K562 (cell line): Measurements from ENCODE around the gene LRFN3. TPM values are rescaled to one million over a fixed set of nuclear protein-coding genes. Genes with fewer than 3 reads are reported as not detected.

ENCODE experiments used
- ATAC-seq: fragments of 200-7000 bp; cut with Tn5 transposase; 3 replicates; pipeline ENCODE4 v1.9.1; 2020; ENCODE audit warnings: moderate library complexity
- BruUV-seq: library from RNA; stranded (reverse); fragments of 400-500 nt; replicated peaks from 2 replicates; lab custom pipeline; 2021; lab: Mats Ljungman, UMichigan
- CTCF ChIA-PET: fragments of 300-600 bp; formaldehyde crosslinking; extraction: SDS; loops from one replicate; lab custom pipeline; 2021; ENCODE audit warnings: low intra/inter-chr PET ratio; lab: Yijun Ruan, JAX
- POLR2A ChIA-PET: fragments of 300-600, 350-650 bp; sonication (Branson Sonifier 250); formaldehyde crosslinking; extraction: SDS; loops from one replicate; lab custom pipeline; 2021; ENCODE audit warnings: antibody characterized with exemption, inconsistent platforms; lab: Yijun Ruan, JAX
- DNase-seq, 4 experiments: peaks; one replicate each; pipeline versions ENCODE4 v3.0.0 to v3.0.0-alpha.2; 2011 to 2018; ENCODE audit warnings: low spot score in 3 of 4, mixed read lengths in 3 of 4; ENCODE audit errors: extremely low read depth in 1 of 4
- FAIRE-seq: peaks from 2 replicates; lab custom pipeline; 2011; peaks lifted over from hg19 to GRCh38; lab: Jason Lieb, UNC
- H2AFZ ChIP-seq: 2 replicates; pipeline ENCODE4 v1.6.0; 2011; ENCODE audit warnings: low read depth, low read length, control low read depth, inconsistent platforms
- H3K27ac ChIP-seq: fragments of 200-600 bp; 3 replicates; pipeline ENCODE4 v1.8.0; 2011; ENCODE audit warnings: low read depth, mild to moderate bottlenecking, control low read depth, inconsistent platforms, low read length, moderate library complexity, mixed read lengths; ENCODE audit errors: extremely low read depth
- H3K27me3 ChIP-seq, 2 experiments: fragments of 300-600 bp in 1 of 2; 2 replicates in 1 of 2; 3 replicates in 1 of 2; pipeline versions ENCODE4 v1.6.0 to v1.8.0; 2011; ENCODE audit warnings: inconsistent platforms in 2 of 2, low read length in 2 of 2, mild to moderate bottlenecking in 1 of 2, mixed read lengths in 1 of 2, moderate library complexity in 1 of 2; ENCODE audit not compliant: control insufficient read depth in 2 of 2, insufficient read depth in 2 of 2
- H3K36me3 ChIP-seq: fragments of 300-600 bp; 3 replicates; pipeline ENCODE4 v1.8.0; 2011; ENCODE audit warnings: mild to moderate bottlenecking, low read length, inconsistent platforms; ENCODE audit not compliant: control insufficient read depth, insufficient read depth
- H3K4me1 ChIP-seq, 2 experiments: fragments of 200-600 bp in 1 of 2; replicated peaks in 1 of 2; 2 replicates in 1 of 2; 3 replicates in 1 of 2; pipeline versions ENCODE4 v1.5.1 to v1.8.0; 2011; ENCODE audit warnings: inconsistent platforms in 2 of 2, low read length in 2 of 2, mild to moderate bottlenecking in 1 of 2, mixed read lengths in 1 of 2, moderate library complexity in 1 of 2; ENCODE audit not compliant: control insufficient read depth in 2 of 2, insufficient read depth in 2 of 2
- H3K4me2 ChIP-seq: 2 replicates; pipeline ENCODE4 v1.6.1; 2011; ENCODE audit warnings: low read length, control low read depth, inconsistent platforms, mixed read lengths; ENCODE audit not compliant: insufficient read depth
- H3K4me3 ChIP-seq: fragments of 200-600 bp; sonication (generic), shearing (Covaris generic); 2 replicates; pipeline ENCODE4 v1.5.1; 2016; ENCODE audit warnings: control low read depth, inconsistent platforms
- H3K79me2 ChIP-seq: fragments of 200-600 bp; 3 replicates; pipeline ENCODE4 v1.8.0; 2011; ENCODE audit warnings: low read length, inconsistent platforms; ENCODE audit not compliant: control insufficient read depth, insufficient read depth
- H3K9ac ChIP-seq, 2 experiments: 2 replicates each; pipeline versions ENCODE4 v1.6.0 to v1.6.1; 2011; ENCODE audit warnings: low read depth in 2 of 2, low read length in 2 of 2, control low read depth in 1 of 2, inconsistent platforms in 1 of 2, mild to moderate bottlenecking in 1 of 2, mixed read lengths in 1 of 2; ENCODE audit not compliant: insufficient read depth in 1 of 2
- H3K9me1 ChIP-seq: one replicate; pipeline ENCODE4 v1.6.0; 2011; ENCODE audit warnings: inconsistent platforms, mild to moderate bottlenecking, low read length, moderate library complexity; ENCODE audit not compliant: control insufficient read depth, insufficient read depth
- H3K9me3 ChIP-seq: replicated peaks from 2 replicates; pipeline ENCODE4 v1.5.1; 2011; ENCODE audit warnings: low read depth, low read length, inconsistent platforms; ENCODE audit not compliant: control insufficient read depth, insufficient read depth
- H4K20me1 ChIP-seq: replicated peaks from 2 replicates; pipeline ENCODE4 v1.6.1; 2011; ENCODE audit warnings: low read length, inconsistent platforms, mixed read lengths; ENCODE audit not compliant: control insufficient read depth, insufficient read depth
- CBFB ChIP-seq: sonication (generic); formaldehyde crosslinking; IDR thresholded peaks from 2 replicates; pipeline ENCODE4 v1.4.0; 2020; ENCODE audit warnings: mild to moderate bottlenecking, missing genetic modification reagents
- GTF2B ChIP-seq: IDR thresholded peaks from 2 replicates; pipeline ENCODE4 v1.6.1; 2011; ENCODE audit not compliant: insufficient read length; ENCODE audit errors: extremely low read depth
- HDGF ChIP-seq: fragments of 450-650 bp; IDR thresholded peaks from 2 replicates; pipeline ENCODE4 v1.6.1; 2016
- KLF13 ChIP-seq: fragments of 450-650 bp; IDR thresholded peaks from 2 replicates; pipeline ENCODE4 v1.6.1; 2016; ENCODE audit warnings: missing genetic modification characterization, low read depth, mild to moderate bottlenecking, missing compliant biosample characterization, moderate library complexity, borderline replicate concordance
- MCM3 ChIP-seq: fragments of 450-650 bp; IDR thresholded peaks from 2 replicates; pipeline ENCODE4 v1.6.1; 2016
- NR2C2 ChIP-seq, 2 experiments: fragments of 200-800 bp in 1 of 2; sonication (Bioruptor generic) in 1 of 2; sonication (generic) in 1 of 2; formaldehyde crosslinking in 1 of 2; IDR thresholded peaks; 2 replicates each; pipeline versions ENCODE4 v1.6.1 to v1.8.0; 2016 to 2022; ENCODE audit warnings: mild to moderate bottlenecking in 1 of 2, missing compliant biosample characterization in 1 of 2, missing genetic modification characterization in 1 of 2, missing genetic modification reagents in 1 of 2
- PRDM10 ChIP-seq: fragments of 450-650 bp; IDR thresholded peaks from 2 replicates; pipeline ENCODE4 v1.6.1; 2018; ENCODE audit not compliant: partially characterized antibody
- PRMT5 ChIP-seq: sonication (generic); formaldehyde crosslinking; IDR thresholded peaks from 2 replicates; pipeline ENCODE4 v1.5.0; 2020; ENCODE audit warnings: missing genetic modification reagents
- SIN3A ChIP-seq, 2 experiments: fragments of 150-350 bp in 1 of 2; IDR thresholded peaks; 2 replicates each; pipeline ENCODE4 v1.6.1; 2011 to 2016; ENCODE audit warnings: borderline replicate concordance in 2 of 2, low read depth in 2 of 2, low read length in 2 of 2, mild to moderate bottlenecking in 2 of 2, moderate library complexity in 2 of 2; ENCODE audit not compliant: control insufficient read depth in 1 of 2
- ZBTB2 ChIP-seq: fragments of 450-650 bp; IDR thresholded peaks from 2 replicates; pipeline ENCODE4 v1.6.1; 2016; ENCODE audit warnings: antibody characterized with exemption
- ZNF174 ChIP-seq: fragments of 250-450 bp; sonication (Bioruptor Pico); IDR thresholded peaks from 2 replicates; pipeline ENCODE4 v1.4.0; 2020; ENCODE audit warnings: mild to moderate bottlenecking
- WGBS: fragments of 100-300 bp; shearing (Covaris generic); methylation state at CpG from one replicate; pipeline ENCODE4 v1.1.6; 2016; ENCODE audit warnings: low coverage, mixed read lengths; ENCODE audit not compliant: insufficient coverage; ENCODE audit errors: missing lambda C conversion rate; 5-methylcytosine and 5-hydroxymethylcytosine counted together
- in situ Hi-C: fragments of 300-500 bp; cut with MboI; formaldehyde crosslinking; loops from 4 replicates; pipeline ENCODE4 v1.15.0; 2018; ENCODE audit warnings: inconsistent platforms, mixed read lengths
- intact Hi-C: fragments of 100-400 bp; cut with micrococcal nuclease; formaldehyde crosslinking; loops from 2 replicates; pipeline ENCODE4 v1.14.2; 2022
- polyA plus RNA-seq, 8 experiments: library from polyadenylated mRNA; depleted of rRNA in 4 of 8; stranded (reverse) in 5 of 8; unstranded in 3 of 8; fragments of >200 nt; fragmentation: Nextera tagmentation in 2 of 8; fragmentation: Illumina TruSeq in 1 of 8; extraction: Ambion mirVana in 2 of 8; extraction: Trizol in 1 of 8; gene quantifications; 2 replicates each; pipeline versions ENCODE4 v1.2.1 to v1.2.3, GENCODE V29; 2011 to 2014; ENCODE audit warnings: inconsistent platforms in 1 of 8, missing spikeins in 1 of 8
- total RNA-seq, 7 experiments: library from RNA; depleted of rRNA in 6 of 7; stranded (reverse); fragments of >200 nt in 6 of 7; fragmentation: Illumina TruSeq in 2 of 7; extraction: Trizol in 2 of 7; gene quantifications; 2 replicates each; pipeline versions ENCODE4 v1.2.1 to v1.2.3, GENCODE V29; 2011 to 2021; ENCODE audit warnings: low replicate concordance in 1 of 7

Gene LRFN3
- total and polyA plus RNA-seq, 9 of the 15 experiments (the other 6 are each of a cell fraction or from before 2014, with no cell fraction given), result 0.03 to 0.12 (median 0.11) TPM; not detected in 6

GRCh38 chr19:35966771-35967170 lies 30.6 kb downstream of the LRFN3 start:
- CTCF ChIA-PET, result no interaction called here
- DNase-seq (no peak), FAIRE-seq (no peak), ATAC-seq (no peak)
- Histone ChIP-seq H3K4me1 (no peaks in the 10 kb centered on the region), H4K20me1 (no peaks in the 10 kb centered on the region), H3K9me1 (no peaks in the 10 kb centered on the region), H3K4me2 (no peak overlapping the region), H3K9ac (no peak overlapping the region; a peak in 1 of 4 replicates), H3K27me3 (peaks cover 4 to 16% of the 10 kb centered on the region in 2 experiments; a peak in 3 of 5 replicates), H3K79me2 (no peaks in the 10 kb centered on the region), H3K36me3 (no peaks in the 10 kb centered on the region), H3K9me3 (no peaks in the 10 kb centered on the region), H3K4me3 (no peak overlapping the region), H3K27ac (no peak overlapping the region), H2AFZ (no peak overlapping the region)
- intact Hi-C loops (no loop called here), in situ Hi-C loops (no loop called here)
- POLR2A ChIA-PET, result interaction anchor here (1.1 kb wide), 1 partner anchor 54 kb away, joined by 4 read pairs; no protein-coding TSS in a partner anchor
- WGBS, result 13% methylated on average over 3 of the region's 3 CpGs
- no TSS peak for BruUV-seq
- no peak for TF ChIP-seq MCM3
- TF ChIP-seq NR2C2 (CRISPR knock-in tag; IDR thresholded peaks at IDR 0.05), result no peak
- no peak for TF ChIP-seq NR2C2 (tag; IDR thresholded peaks at IDR 0.05)
- no peak for TF ChIP-seq PRDM10
- TF ChIP-seq ZBTB2, result no peak
- TF ChIP-seq ZNF174 (CRISPR knock-in tag), result no peak
- no peak for TF ChIP-seq KLF13 (tag)
- no peak for TF ChIP-seq PRMT5 (CRISPR knock-in tag)
- no peak for TF ChIP-seq HDGF
- no peak for TF ChIP-seq SIN3A (IDR thresholded peaks at IDR 0.05; ENCODE audit: borderline replicate concordance in 2 of 2, control insufficient read depth in 1 of 2, low read depth in 2 of 2, low read length in 2 of 2)
- no peak for TF ChIP-seq GTF2B
- TF ChIP-seq CBFB (CRISPR knock-in tag), result no peak
